Measurements from ENCODE around the gene ITGB8.

- TF ChIP-seq EZH2phosphoT487 (IDR thresholded peaks at IDR 0.05; ENCODE audit: insufficient read depth, low read depth) (no peak), EZH2 (IDR thresholded peaks at IDR 0.05; ENCODE audit: insufficient read depth, poor library complexity, severe bottlenecking) (no peak)
Observed at GRCh38 chr7:20464891-20465290, 134.2 kb downstream of the ITGB8 start.

All from GM23248 (cell line).